A549 (cell line): ENCODE data around the gene ATAD1.

Experiments used
- EHMT2 ChIP-seq: fragments of 200-600 bp; sonication (generic); IDR thresholded peaks from 2 replicates; pipeline ENCODE4 v1.6.1; 2016; ENCODE audit warnings: antibody characterized with exemption, low read depth, mild to moderate bottlenecking, moderate library complexity
- MYC ChIP-seq: IDR thresholded peaks from 2 replicates; pipeline ENCODE4 v1.6.1; 2012; ENCODE audit warnings: mild to moderate bottlenecking, inconsistent platforms, low read length, improper control_type of control experiment, borderline replicate concordance

DNA sequence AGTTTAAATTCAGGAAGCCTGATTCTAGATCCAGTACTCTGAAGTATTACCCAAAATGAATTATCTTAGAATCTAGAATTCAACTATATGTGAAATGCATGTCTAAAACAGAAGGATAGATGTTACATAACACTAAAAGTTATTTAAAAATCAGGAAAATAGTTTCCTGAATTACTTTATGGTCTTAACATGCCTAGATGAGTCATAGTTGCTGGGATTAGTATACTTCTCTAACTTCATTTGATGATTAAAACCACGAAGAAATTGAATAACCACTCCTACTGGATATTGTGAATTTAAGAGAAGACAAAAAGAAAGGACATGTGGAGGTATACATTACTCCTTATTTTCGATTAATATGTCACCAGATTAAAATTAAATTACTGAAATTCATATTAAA, 65.5 kb downstream of the ATAD1 start:
- TF ChIP-seq EHMT2 (no peak), MYC (no peak)
